Stimulated activated CD8-positive, alpha-beta memory T cell treated with anti-CD3 and anti-CD28 coated beads, Interleukin-2, amount 100 ng/mL, for 48 hours (primary cell): ENCODE results near the gene ADAM15.

Experiments used
- DNase-seq, 2 donors: peaks; one replicate each; pipeline ENCODE4 v3.0.0-alpha.2; 2020; ENCODE audit warnings: low read depth in 2 of 2

Gene ADAM15

GRCh38 chr1:155052439-155053395 is 1.6 kb downstream of the ADAM15 start:
- DNase-seq: no peak

DNA sequence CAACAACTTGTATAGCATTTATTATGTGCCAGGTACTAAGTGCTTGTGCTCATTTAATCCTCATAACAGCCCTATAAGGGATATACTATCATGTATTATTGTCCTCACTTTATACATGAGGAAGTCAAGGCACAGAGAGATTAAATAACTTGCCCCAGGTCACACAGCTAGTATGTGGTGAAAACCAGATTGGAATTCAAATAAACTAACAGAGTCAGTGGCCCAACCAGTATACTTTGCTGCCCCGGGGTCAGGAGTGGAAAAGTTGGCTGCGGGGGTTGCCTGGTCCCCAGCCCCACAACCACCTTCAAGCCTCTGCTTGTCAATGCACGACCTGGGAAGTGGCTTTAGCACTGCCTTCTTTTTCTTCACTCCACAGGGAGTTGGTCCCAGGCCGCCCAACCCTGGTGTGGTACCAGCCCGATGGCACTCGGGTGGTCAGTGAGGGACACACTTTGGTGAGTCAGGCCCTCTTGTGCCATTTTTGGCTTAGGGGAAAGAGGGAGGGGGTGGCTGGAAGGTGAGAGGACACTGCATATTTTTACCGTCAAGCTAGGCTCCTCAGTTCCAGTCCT is 2.5 kb downstream of the ADAM15 start:
- DNase-seq: no peak

DNA sequence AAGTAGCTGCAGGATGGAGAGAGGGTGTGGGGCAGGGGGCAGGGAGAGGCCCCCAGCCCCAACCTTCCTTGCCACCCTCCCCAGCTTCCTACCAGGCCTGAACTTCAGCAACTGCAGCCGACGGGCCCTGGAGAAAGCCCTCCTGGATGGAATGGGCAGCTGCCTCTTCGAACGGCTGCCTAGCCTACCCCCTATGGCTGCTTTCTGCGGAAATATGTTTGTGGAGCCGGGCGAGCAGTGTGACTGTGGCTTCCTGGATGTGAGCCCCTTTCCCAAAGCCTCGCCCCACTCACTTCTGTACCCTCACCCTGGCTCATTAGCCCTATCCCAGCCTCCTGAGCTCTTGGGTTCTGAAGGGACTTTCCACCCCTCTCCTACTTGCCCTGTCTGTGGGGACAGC is 6.0 kb downstream of the ADAM15 start:
- DNase-seq: no peak

- DNase-seq: no peak
These were observed 6.7 kb downstream of the ADAM15 start for GRCh38 chr1:155057788-155058211.

DNA sequence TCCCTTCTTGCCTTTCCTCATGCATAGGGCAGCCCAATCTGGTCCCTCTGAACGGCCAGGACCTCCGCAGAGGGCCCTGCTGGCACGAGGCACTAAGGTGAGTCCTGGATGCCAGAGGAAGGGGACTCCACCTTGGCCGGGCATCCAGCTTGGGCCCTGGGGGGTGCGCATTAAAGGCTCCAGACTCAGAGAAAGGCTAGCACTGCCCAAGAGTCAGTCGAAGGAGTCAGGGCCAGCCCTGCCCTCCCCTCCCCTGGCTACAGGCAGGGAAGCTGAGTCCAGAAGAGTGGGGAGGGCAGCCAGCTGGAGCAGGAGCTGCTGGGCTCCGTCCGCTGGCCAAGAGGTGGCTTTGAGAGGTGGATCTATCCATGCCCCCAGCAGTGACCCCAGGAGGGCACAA is 9.6 kb downstream of the ADAM15 start:
- DNase-seq: no peak

DNA sequence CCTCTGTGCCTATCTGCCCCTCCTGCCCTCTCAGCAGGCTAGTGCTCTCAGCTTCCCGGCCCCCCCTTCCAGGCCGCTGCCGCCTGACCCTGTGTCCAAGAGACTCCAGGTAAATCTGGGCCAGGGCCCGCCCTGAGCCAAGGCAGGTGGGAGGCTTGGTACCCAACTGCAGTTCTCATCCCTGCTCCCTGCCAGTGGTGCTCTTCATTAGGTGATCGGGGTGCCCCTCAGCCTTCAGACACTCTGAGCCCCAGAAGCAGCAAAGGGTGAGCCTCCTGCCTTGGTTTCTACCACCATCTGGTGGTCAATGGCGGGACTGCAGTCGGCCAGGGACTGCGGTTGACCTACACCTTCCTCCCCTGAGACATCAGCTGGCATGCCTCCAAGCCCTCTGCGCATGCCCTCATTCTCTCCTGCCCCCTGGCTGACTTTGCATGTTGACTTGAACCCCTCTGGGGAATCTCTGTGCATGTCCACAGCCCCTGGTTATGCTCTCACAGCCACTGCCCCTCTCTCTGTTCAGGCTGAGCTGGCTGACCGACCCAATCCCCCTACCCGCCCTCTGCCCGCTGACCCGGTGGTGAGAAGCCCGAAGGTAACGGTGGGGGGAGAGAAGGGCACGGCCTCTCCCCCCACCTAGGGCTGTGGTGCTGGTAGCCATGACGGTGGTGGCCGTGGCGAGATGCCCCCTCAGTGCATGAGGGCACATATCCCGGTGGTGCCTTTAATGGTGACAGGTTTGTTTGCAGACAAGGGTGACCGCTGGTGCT is 10.4 kb downstream of the ADAM15 start:
- peak; percentile 92 to 96 for DNase-seq

GRCh38 chr1:155062151-155062686 is 11.1 kb downstream of the ADAM15 start:
- no peak for DNase-seq

DNA sequence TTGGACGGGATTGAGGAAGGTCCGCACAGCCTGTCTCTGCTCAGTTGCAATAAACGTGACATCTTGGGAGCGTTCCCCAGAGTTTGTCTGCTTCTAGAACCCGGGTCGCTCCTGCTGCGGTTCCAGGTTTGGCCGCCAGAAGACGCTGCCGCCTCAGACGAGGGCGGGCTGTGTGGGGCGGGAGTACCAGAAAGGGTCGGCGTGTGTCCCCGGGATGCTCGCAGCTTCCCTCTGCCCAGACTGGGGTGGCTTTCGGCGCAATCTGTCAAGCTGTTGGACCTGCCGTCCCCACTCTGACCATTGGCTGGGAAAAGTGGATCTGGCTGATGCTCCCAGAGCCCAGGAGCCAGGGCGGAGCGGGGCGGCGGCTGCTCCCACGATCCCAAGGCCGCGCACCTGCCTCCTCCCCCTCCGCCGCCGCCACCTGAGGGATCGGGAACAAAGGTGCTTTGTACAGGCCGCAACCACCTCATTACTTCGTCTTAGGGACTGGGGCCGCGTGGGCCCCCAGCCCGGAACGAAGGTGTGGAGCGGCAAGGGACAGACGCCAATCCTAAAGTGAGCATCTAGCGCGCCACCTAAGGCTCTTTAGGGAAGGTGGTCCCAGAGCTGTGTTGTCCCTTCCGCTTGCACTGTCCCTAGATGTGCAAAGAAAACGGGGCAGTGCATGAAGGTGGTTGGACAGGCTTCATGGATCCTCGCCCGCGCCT is 11.7 kb downstream of the ADAM15 start:
- DNase-seq: peak; percentile 69 to 80

DNA sequence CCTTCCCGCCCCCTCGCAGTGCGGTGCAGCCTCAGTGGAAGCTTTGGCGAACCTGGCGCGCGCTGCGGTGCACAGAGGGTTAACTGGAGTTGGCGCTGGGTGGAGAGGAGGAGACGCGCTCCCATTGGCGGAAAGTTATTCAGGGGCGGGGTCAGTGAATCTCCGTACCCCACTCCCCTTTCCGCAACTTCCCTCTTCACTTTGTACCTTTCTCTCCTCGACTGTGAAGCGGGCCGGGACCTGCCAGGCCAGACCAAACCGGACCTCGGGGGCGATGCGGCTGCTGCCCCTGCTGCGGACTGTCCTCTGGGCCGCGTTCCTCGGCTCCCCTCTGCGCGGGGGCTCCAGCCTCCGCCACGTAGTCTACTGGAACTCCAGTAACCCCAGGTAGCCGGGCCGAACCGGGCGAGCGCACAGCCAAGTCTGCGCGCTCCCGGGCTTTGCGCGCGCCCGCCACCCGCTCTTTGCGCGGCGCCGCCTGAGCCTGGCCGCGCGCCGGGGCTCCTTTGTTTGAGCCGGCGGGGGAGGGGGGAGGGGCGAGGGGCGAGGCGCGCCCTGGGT is 12.5 kb downstream of the ADAM15 start, which contains the start of gene EFNA4:
Gene EFNA4 (plus strand): TSS at position 191 of the 561 bp plus-strand sequence. CDS start 84 bp downstream, at position 275.
- DNase-seq: peak; percentile 67 to 75

DNA sequence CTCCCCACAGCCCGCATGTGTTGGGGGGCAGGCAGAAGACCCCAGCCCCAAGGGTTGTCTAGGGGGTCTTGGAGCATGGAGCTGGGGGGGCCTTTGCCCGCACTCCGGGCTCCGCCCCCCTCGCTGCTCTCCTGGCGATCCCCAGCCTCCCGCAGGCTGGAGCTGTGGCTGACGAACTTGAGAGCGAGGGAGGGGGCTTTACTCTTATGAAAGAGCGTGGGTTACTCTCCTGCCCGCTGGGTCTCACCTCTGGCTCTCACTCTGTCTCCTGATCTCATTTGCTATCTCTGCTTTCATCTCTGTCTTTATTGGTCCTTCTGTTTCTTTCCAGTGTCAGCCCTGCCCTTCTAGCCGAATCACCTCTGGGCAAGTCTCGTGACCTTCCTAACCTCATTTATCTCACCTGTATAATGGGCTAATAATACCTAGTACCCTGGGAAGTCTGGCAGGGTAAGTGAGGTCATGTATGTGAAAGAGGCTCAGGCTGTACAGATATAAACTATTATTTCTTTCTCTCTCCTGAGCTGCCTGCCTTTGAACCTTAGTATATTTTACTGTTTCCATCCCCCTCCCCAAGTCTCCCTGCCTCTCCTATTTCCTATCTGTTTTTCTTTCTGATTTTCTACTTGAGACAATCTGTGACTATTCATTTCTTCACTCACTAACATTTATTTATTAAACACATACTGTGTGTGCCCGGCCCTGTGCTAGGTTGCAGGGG is 13.2 kb downstream of the ADAM15 start:
- no peak for DNase-seq

- no peak for DNase-seq
These were observed 13.8 kb downstream of the ADAM15 start for GRCh38 chr1:155064832-155065429.

- no peak for DNase-seq
These were observed 15.7 kb downstream of the ADAM15 start for GRCh38 chr1:155066777-155067176.

DNA sequence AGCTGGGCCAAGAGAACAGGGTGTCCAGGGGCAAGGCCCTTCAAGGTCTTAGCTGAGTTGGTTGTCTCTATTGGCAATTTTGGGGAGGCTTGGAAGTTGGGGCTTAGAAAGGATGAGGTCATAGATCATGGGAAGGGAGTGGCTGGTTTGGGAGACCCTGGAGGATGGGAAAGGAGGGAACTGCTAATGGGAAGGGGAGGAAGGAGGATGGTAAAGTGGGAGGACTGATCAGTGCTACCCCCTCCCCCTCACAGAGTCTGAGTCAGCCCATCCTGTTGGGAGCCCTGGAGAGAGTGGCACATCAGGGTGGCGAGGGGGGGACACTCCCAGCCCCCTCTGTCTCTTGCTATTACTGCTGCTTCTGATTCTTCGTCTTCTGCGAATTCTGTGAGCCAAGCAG is 17.5 kb downstream of the ADAM15 start:
- no peak for DNase-seq

- no peak for DNase-seq
These were observed 18.5 kb downstream of the ADAM15 start for GRCh38 chr1:155069551-155070157.

- no peak for DNase-seq
These were observed 19.1 kb downstream of the ADAM15 start for GRCh38 chr1:155070158-155070621.

- DNase-seq: peak; percentile 62 to 71
These were observed 19.8 kb downstream of the ADAM15 start for GRCh38 chr1:155070721-155071569.

DNA sequence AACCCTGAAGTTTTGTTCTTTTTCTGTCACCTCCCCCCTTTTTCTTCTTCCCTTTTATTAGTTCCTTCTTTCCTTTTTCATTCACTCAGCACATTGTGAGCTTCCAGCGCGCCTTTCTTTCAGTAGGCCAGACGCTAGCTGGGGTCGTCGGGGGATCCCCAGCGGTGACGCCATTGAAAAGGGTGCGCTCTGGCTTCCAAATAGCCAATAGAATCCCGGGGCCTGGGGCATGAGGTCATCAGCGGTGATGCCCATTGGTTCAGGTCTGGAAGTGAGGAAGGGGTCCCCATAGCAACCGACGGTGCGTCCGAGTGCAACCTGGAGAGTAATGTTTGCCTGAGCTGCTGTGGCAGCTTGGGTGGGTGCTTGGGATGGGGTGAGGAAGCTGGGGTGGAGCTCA is 20.6 kb downstream of the ADAM15 start:
- DNase-seq: no peak

DNA sequence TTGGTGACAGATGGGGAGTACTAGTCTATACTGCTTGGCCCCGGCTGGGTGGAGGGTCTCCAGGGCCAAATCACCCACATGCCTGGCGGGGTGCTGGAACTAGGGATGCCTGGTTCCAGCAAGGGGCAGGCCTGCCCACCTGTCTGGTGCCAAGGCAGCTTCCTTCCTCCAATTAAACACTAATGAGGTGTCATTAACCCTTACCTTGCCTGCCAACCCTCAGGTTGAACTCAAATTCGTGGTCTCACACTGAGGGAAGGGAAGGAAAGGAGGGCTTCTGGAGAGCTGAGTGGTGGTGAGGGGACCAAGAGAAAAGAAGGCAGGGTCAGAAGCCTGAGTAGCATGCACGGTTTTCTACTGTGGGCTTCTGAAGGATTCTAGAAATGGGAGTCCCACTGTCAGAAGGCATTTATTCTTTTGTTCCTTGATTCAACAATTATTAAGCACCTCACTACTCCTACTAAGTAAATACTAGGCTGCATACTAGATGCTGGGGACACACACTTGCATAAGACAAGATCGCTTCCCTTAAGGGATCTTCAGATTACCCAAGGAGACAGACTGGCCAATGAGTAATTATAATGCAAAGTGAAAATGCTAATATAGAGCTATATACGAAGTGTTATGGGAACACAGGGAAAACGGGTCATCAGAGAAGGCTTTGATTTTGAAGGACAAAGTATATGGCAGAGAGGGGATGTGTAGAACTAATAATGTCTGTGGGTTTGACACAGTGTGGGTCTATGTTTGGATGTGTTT is 21.6 kb downstream of the ADAM15 start:
- DNase-seq: no peak
